HG03108 (cell line): ENCODE measurements around the gene CYTH4.

ENCODE experiments used
- ATAC-seq: cut with Tn5 transposase; IDR thresholded peaks from one replicate; pipeline ENCODE4 v1.9.1; 2021; ENCODE audit warnings: moderate library complexity; ENCODE audit not compliant: unreplicated experiment

Gene CYTH4

DNA sequence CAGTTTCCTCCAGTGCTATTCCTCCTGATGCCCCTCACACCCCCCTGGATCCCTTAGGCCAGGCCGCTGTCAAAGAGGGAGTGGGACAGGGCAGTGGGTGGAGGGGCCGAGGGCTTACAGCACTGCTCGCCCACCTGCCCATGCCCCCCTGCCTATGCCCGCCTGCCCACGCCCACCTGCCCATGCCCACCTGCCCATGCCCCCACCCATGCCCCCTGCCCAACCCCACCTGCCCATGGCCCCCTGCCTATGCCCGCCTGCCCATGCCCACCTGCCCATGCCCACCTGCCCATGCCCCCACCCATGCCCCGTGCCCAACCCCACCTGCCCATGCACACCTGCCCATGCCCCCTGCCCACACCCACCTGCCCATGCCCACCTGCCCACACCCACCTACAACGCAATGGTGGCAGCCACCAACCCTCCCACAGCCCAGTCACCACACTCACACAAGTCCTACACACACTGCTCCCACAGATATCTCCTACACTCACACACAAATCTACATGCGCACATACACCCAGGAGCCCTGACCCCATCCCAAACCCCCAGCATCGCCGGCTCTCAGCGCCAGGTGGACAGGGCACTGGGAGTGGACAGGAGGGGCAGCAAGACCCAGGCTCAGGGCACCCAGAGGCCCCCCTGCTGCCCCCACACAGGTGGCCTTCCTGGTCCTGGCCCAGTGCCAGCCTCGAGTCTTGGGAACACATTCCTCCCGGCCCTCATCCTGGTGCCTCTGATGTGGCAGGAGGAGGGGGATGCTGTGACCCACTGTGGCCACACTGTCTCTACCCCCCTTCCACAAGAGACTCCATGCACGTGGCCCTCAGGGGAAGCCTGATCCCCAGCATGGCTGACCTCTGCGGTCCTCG lies 61.8 kb downstream of the CYTH4 start:
- ATAC-seq = no peak

DNA sequence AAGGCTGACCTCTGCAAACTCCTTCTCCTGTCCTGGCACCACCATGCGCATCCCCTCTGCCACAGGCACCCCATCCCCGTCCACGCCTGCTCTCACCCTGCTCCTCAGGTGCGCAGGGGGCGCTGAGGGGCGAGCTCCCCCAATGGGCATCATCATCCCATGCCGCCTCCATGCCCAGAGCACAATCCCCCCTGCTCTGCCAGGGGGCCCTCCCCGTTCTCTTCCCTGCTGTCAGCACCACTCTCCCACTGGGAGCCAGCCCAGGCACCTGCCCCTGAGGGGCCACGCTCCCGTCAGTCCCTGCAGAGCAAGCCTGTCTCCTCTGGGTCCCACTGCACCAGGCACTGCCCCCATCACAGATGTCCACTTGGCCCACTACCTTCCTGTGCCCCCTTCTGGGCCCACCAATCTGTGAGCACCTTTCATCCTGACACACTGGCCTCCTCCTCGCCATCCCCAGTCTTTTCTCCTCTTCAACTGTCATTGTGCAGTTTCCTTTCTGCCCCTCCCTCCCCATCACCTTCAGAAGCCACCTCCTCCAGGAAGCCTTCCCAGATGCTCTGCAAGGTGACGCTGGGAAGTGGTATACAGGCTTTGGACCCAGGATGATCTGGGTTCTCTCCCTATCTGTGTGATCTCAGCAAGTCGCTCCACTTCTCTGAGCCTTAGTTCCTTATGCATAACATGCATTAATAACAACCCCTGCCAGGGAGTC lies 62.6 kb downstream of the CYTH4 start:
- ATAC-seq = no peak

GRCh38 chr22:37345863-37346504 lies 63.7 kb downstream of the CYTH4 start:
- ATAC-seq = no peak

- ATAC-seq = no peak
Observed at GRCh38 chr22:37346505-37346895, 64.2 kb downstream of the CYTH4 start.

DNA sequence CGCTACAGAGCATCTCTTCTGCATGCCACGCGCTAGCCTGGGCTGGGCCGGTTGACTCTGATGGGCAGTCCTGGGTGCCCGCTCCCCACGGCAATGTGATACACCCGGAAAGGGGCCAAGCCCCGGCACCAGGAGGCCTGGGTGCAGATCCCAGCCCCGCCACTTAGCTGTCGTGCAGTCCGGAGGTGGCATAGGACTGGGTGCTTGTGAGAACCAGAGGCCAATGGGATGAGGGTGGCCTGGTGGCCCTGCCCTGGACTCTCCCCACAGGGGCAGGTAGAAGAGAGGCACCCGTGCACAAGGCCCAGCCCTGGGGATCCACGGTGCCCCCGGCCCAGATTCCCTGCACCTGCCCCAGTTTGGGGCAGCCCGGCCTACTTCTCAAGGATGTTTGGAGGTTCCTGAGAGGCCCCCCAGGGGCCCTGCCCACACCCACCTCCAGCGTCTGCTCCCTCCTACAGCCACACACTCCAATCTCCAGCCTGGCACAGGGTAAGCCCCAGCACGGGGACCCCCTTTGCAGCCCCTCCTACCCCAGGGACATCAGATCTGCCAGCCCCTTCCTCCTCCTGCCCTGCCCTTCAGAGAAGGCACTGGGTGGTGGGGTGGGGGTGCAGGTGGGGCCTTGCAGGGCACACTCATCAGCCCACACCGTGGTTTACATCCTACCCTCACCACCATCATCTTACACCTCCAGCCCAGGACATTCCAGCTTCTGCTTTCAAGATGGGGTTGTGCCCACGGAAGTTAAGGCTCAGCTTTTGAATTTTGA lies 66.9 kb downstream of the CYTH4 start:
- ATAC-seq = no peak

GRCh38 chr22:37351232-37351631 lies 68.9 kb downstream of the CYTH4 start:
- no peak for ATAC-seq

DNA sequence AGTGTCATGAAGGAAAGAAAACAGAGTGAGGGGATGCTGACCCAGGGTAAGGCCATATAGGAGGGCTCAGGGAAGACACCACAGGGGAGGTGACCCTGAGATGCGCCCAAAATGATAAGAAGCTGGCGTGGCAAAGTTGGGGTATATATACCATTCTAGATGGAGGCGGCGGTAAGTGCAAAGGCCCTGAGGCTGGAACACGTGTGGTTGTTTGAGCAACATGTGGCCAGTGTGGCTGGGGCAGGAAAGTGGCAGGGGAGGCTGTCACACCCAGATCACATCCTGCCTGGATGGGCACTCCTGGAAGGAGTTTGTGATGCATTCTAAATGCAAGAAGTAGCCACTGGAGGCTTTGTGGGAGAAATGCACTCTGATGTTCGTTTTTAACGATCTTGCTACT lies 70.2 kb downstream of the CYTH4 start:
- no peak for ATAC-seq

- ATAC-seq = no peak
Observed at GRCh38 chr22:37353839-37354238, 71.5 kb downstream of the CYTH4 start.

DNA sequence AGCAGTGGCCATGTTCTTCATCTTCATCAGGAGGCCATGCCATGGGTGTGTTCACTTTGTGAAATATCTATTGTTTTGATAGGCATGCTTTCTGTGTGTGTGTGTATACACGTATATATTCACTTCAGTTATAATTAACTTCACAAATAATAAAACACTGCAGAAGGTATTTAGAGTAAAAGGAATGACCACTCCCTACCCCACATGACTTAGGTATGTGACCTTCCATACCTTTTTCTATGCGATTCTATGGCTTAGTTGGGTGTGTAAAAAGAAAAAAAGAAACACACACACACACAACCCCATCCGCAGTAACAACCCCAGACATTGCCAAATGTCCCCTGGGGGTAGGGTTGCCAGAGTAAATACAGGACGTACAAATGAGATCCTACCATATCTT lies 72.0 kb downstream of the CYTH4 start:
- ATAC-seq = no peak

GRCh38 chr22:37354670-37355069 lies 72.4 kb downstream of the CYTH4 start:
- ATAC-seq = no peak

GRCh38 chr22:37355174-37355573 lies 72.9 kb downstream of the CYTH4 start:
- ATAC-seq = no peak

GRCh38 chr22:37356922-37357321 lies 74.6 kb downstream of the CYTH4 start:
- no peak for ATAC-seq

DNA sequence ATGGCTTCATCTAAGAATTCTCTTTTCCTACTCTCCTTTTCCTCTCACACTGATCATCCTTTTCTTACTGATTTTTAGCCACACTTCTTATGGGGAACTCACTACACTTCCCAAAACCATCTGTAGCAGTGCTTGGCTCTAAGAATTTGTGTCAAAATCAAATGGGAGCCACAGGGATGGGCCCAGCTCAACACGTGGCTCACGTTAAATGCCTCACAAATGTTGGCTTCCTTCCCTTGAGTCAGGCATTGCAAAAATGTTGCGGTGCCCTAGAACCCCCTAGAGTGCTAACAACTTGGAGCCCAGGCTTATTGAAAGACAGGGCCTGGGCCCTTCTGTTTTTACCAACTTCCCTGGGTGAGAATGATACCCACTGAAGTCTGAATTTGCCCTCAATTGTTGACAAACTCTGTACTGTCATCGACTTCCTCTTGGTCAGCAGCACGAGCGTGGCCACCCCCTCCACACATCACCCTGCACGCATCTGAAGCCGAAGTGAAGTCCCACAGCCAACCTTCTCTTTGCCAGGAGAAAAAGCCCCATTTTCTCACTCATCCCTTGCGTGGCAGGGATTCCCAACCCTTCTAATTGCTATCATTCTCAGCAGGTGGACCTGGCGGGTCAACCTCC lies 75.3 kb downstream of the CYTH4 start:
- no peak for ATAC-seq

GRCh38 chr22:37358386-37358785 lies 76.1 kb downstream of the CYTH4 start:
- no peak for ATAC-seq

DNA sequence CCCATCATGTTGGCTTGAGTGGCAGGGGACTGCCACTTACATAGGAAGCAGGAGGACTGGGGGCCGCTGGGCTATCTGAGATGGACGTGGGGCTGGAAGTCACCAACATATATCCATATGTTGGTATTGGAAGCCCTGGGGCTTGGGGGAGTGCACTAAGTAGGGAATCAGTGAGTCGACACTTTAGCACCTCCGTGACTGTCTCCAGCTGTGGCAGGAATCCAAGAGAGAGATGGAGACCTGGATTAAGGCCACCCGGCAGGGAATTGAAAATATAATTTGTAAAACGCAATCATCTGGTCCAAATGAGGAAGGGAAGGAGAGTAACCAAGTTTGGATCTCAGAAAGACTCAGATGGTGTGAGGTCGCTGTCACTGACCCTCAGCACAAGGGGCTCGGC lies 76.6 kb downstream of the CYTH4 start:
- no peak for ATAC-seq

GRCh38 chr22:37362621-37363020 lies 80.3 kb downstream of the CYTH4 start:
- no peak for ATAC-seq

GRCh38 chr22:37363261-37363992 lies 81.1 kb downstream of the CYTH4 start:
- no peak for ATAC-seq
